GM19238 (cell line): ENCODE data around the gene NCAM2.

Experiments
- DNase-seq: peaks from one replicate; pipeline ENCODE4 v3.0.0; 2011; ENCODE audit warnings: low spot score; ENCODE audit not compliant: insufficient read length

Gene NCAM2

DNA sequence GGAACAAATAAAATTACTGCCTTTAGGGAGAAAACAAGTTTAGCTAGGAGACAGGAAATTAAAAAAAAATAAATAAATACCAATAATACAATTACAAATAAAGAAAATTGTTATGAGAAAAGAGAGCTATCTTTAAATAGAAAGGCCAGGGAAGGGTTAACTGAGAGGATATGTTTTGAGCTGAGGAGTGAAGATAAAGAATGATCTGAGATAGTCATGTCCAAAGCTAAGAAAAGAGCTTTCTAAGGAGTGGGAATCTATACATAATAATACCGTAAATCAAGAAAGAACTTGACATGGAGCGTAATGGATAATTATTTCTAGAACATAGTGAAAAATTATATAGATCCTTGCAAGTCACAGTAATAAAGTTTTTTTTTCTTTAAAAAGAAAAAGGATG is 176.5 kb downstream of the NCAM2 start:
- DNase-seq = no peak

DNA sequence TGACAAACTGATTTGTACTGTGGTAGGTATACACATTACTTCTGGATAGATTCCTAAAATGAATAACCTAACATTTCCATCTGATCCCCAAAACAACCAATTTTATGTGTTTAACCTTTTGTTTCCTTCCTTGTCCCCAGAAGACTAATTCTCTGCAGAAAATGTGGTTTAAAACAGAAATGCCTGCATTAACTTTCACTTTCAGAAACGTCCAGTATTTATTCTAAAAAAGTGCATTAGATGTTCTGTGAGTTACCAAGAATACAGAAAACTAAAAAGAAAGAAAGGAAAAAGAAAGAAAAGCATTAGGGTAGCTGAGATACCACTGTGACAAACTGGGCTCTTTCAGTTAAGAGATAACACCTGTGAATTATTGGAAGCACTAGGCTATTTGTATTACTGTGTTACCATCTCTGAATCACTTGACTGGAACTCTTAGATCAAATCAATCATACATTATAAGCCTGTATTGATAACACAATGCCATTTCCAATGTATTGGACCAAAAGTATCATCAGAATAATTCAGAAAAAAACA is 177.7 kb downstream of the NCAM2 start:
- DNase-seq = no peak

DNA sequence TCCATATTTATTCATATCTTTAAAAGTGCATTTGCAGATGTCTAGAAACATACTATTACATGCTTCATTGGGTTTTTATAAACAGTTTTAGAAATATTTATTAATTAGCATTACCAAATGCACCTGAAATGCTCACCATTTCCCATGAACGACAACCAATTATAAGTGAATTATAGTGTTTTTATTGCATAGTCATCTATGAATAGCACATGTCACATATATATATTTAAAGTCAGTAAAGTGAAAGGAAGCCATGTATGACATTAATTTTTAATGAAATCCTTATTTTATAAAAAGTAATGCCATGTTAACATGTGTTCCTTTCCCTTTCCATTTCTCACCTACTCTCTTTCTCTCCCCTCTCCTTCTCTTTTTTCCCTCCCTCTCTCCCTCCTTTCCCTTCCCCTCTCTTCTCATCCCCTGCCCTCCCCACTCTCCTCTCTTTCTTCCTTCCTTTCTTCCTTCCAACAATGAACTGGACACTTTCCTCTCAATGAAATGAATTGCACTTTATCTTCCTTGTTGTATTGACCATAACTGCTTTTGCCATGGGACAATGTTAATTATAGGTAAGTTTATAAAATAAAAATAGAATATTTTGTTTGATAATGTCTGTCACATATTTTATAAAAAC is 179.3 kb downstream of the NCAM2 start:
- no peak for DNase-seq

DNA sequence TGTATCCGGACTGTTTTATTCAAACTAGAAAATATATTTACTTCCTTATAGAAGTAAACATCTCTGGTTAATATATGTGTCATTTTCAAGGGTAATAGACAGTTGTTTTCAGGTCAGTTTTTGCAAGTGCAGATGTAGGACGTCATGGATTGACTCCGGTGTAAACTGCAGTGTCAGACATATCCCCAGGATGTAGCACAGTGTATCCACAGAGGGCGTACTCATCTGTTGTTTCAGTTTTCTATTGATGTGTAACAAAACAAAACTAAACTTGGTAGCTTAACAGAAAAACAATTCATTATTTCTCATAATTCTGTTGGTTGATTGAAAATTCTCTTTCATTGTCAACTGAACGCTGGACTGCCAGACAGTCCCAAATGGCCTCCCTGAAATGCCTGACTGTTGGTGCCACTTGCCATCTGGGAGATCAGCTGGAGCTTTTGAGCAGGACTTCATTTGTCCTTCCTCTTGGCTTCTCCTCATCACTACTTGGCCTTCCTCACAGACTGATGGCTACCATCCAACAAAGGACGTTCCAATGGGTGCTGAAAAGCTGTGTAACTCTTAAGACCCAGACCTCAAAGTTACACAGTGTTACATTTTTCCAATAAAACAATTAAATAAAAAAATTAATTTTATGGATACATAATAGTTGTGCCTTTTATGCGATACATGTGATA is 181.6 kb downstream of the NCAM2 start:
- no peak for DNase-seq

DNA sequence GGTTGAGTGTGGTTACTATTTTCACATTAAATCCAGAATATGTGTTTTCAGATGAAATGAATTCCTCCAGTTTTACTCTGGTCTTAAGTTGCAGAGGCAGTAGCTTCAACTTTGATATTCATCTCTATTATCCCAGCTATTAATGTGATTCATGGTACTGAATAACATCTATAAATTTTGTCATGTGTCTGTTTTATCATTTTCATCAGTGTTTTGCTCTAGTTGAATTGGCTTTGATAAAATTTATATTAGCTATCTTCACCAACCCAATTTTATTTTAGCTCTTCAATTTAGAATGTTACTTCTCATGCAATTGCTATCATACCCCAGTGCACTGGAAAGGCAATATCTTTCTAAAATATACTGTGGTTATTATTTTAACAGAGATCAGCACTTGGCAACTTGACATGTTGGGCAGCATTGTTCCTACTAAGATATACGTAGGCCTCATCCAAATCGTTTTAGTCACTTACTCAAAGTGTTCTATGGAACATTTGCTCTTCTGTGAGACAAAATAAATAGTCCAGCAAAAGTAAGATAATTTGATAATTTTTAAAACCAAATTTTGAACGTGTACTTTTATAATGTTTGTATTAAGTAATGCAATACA is 184.3 kb downstream of the NCAM2 start:
- DNase-seq = no peak

DNA sequence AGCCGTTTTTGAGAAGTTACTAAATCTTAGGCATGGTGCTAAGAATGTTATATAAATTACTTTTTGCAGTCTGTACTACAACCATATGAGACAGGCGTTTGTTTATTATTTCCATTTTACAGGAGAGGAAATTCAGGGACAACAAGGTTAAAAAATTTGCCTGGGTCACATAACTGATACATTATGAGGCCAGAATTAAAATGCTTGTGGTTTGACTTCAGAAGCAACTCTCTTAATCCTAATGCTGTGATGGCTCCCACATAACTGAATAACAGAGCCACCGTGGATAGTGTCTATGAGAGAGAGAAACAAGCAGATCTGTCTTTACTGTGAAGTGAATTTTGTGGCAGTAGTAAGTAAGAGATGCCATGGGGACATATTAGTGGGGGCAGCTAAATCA is 184.9 kb downstream of the NCAM2 start:
- DNase-seq = no peak

DNA sequence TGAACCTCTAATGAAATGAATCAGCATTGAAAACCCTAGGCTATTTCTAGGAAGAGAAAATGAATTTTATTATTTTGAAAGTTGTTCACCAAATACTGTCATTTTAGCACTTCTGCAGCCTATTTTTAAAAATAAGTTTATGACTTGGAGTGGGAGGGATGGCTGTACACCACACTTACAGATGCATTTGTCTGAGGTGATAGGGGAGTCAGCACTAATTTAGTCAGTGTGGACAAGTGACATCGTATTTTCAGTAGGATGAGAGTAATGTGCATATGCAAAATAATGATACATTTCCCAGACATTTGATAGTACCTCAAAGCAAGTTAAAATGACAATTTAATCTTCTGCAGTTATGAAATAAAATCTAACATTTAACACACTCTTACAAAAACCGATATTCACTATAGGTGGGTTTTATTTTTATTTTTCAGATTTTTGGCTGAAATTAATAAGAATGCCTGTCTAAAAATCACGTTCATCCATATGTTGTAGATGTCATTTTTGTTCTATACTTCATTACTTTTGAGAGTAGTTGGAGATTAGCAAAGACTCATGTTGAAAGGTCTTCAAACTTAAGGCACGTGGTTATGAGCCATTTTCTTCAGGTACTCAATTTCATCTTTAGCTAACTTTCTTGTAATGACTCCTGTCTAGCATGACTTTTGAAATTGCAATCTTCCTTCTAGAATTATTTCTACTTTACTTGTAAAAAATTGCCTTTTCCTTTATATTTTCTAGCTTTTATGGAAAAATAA is 186.7 kb downstream of the NCAM2 start:
- DNase-seq = no peak

DNA sequence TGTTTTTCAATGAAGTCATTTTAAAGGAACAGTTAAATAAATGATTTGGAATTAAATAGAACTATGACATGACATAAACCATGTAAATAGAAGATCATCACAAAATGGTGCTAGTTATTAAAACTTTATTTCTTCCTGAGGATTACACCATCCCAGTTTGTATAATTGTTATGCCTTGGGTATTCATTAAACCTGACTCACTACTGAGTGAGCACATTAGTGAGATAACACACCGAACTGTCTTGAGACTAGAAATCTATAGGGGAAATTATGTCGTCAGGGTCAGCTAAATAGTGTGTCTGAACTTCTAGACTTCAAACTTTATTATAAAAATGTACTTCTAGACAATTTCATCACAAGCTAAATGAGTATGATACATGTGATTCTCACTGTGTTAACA is 189.4 kb downstream of the NCAM2 start:
- no peak for DNase-seq

DNA sequence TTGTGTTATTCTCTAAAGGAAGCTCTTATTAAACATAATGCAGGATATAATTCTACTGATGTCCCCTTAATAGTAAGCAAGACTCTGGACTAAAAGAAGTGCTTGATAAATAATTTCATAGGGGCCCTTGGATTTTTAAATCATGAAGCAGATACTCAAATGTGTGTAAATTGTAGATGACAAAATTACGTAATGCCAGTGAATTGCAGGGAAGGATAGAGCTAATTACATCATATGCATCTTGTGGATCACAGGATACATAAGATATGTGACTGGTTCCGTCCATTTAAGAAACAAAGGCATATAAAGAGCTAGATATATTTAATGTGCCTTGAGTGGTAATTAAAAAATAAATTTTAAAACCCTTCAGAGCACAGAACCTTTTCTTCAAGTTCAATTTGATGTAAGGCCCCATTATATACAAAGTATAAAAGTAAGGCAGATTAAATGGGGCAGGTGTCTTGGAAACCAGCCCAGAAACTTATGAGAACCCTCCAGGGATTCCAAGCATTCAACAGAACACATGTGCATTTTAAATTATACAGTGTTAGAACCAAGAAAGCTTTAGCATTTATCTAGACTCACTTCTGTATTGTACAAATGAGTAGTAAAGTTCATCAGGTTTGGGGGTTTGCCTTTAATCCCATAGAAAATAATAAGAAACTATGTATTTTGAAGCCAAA is 190.4 kb downstream of the NCAM2 start:
- no peak for DNase-seq

DNA sequence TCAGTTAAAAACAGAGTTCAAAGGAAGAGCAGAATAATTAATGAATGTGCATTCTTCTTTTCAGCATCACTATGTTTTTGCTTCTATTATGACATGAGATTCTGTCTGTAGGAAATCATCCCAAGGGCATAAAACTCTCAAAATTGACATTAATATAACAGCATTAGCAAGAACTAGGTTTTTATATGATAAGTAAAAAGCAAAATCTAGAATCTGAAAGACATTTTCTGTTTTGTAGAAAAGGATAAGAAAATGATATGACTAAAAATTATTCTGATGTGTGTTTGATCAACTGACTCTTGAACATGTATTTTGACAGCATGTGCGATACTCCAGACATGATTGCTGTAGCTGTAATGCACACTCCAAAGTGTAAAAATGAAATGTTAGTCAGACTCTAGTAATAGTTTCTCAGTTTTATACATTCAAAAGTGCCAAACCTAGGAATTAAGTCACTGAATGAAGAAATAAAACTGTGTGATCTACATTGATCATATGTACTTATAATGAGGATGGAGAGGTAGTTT is 197.3 kb downstream of the NCAM2 start:
- DNase-seq = no peak

DNA sequence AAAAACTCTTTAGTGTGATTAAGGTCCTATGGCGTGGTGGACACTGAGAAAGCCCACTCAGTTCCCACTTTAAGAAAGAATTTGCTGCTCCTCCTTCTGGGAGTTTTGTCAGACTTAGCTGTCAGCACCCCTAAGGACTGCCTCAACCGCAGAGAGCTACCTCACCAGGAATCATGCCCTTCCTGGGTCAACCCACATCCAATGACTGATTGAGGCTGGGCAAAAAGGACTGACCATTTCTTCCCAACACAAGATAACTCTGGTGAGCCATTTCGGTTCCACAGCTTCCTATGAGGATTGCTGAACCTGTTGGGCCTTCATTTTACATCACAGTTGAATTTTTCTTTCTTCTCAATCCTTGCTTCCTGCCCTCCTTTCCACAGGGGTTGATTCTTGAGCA is 197.9 kb downstream of the NCAM2 start:
- no peak for DNase-seq

DNA sequence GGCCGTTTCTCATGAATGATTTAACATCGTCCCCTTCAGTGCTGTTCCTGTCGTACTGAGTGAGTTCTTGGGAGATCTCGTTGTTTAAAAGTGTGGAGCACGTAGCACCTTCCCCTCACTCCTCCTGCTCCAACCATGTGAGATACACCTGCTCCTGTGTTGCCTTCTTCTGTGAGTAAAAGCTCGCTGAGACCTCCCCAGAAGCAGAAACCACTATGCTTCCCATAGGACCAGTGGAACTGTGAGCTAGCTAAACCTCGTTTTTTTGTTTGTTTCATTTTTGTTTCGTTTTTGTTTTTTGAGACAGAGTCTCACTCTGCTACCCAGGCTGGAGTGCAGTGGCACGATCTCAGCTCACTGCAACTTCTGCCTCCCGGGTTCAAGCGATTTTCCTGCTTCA is 198.6 kb downstream of the NCAM2 start:
- no peak for DNase-seq

DNA sequence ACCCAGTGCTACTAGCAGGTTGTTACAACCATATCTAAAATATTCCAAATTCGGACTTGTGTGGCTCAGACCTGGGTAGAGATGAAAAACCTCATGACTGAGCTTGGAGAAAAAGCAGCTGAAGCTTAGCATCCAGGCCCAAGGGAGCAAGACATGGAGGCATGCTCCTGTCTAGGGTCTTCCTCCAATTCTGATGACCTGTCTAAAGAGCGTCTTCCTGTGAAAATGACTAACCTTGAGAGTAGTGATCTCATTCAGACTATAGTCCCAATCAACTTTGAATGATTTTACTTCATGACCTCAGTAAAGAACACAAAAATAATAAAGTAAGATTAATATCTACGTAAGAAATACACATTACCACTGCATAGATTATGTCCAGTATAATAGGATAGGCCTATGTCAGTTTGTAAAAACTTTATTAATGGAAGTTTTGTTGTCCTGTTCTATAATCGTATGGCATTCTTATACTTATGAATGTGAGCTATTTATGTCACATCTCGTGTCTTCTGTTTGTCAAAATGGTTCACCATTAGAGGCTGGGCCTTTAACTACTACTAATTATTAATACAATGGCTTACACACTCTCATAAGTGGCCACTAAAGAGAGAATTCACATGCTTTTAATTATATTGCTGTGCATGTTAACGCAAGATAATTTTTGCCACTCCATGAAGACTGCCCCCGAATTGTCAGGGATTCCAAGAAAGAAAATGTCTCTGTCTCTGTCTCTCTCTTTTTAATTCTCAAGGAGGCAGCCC is 201.3 kb downstream of the NCAM2 start:
- DNase-seq = no peak

DNA sequence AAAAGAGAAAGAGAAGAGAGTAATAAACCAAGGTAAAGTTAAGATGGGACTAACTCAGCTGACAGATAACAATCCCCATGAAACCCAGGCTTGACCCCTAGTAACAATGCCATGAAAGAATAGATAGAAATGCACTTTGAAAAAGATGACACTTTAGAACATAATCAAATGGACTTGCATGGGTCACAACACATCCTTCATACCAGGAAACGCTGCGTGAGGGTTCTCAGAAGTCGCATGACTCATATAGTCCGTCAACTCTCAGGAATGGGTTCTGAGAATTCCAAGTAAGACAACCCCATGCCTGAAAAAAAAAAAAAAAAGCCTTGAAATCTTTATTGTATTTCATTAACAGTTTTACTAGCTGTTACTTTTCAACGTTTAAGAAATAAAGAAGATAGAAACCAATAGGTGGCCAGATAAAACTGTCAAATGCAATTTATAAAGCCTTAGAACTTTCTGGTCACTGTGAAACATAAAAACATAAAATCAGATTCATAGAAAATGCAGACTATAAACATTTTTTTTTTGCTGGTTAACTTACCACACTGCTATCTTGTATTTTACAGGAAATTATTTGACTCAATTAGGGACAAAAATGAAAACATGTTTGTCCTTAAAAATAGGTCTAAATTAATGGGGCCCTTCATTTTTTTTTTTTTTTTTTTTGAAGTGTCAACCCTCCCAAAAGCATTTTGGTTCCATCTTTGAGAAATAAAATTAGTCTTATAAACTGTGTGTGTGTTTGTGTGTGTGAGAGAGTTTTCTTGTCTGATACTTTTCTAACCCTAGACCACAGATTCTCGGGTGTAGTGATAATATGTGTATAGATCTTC is 202.1 kb downstream of the NCAM2 start:
- DNase-seq = no peak

DNA sequence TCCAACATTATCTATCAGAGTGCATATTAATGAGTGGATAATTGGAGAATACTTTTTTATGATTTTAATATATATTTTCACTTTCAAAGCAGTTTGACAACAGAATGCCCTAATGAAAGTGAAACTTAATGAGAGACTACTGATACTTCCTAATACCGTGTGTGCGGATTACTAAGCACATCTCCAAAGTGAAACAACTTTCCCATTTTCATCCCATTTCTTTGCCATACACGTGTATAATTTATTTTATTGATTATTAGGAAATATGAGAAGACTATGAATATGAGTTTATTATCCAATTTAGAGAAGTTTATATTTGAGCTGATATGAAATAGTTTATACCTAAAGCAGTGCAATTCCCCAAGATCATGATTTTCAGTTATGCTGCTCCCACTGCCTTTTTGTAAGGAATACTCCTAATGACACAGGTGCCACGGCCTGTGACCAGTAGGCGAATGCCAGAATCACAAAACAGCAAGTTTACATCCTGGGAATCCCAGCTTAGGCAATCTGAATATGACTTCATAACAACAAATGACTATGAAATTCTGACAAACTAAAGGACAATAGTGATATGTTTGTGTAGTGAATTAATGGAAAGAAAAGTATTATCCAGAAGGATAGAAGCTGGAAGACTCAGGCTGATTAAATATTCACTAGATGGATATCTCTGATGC is 202.9 kb downstream of the NCAM2 start:
- DNase-seq = no peak

DNA sequence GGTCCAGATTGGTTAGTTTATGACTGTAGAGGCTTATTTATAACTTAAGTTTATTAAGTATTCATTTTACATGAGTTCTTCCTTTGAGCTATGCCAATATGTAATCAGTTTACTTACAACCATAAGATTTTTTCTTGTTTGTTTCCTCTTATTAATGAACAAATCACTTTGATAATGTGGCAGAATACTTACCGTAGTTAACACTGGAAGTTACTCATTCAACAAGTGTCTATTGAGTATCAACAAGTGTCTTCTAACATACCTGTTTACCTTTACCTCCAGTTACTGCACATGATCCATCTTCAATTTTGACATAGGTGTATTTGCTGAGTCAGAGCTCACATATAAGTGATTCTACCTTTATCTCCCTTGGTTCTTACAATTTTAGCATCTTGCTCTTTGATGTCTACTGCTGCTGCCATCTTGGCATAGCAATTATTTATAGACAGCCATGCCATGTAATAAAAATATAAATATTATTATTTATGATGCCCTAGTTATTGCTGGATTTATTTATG is 205.7 kb downstream of the NCAM2 start:
- no peak for DNase-seq

DNA sequence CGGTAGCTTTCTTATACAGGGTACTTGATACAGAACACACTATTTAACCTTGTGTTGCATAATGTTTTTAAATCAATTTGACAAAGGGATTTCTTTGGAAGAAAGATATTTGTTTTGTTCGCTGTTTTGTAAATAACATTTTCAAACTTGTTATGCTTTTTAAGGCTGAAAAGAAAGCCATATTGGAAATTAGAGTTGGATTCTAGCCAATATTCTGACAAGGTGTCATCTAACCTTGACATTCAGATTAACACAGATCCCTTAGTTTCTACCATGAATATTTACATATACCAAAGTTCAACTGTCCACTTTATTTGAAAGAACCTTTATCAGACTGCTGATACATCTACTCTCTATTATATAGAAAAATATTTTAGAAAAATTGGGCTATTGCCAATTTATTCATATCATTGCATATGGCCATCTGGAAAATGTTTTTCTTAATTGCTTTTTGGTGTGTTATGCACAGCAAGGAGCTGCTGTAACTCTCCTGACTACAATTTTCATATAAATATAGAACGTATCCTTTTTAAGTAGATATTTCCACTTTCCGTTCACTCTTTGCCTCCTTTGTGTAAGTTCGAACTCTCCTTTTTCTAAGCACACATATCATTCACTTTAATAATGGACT is 206.3 kb downstream of the NCAM2 start:
- DNase-seq = no peak

DNA sequence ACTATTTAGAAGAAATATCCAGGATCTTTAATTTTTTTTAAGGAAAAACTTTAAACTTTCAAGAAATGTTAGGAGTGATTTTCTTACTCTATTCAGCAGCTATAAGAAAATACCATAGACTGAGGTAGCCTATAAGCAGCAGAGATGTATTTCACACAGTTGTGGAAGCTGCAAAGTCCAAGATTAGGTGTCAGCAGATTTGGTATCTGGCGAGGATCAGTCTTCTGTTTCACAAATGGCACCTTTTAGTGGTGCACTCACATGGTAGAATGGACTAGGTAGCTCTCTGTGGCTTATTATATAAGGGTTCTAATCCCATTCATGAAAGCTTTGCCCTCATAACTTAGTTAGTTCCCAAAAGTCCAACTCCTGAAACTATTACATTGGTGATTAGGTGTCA is 207.4 kb downstream of the NCAM2 start:
- DNase-seq = no peak
